GM12878 (cell line): ENCODE data around the gene RYR2. TPM values are rescaled to one million over a fixed set of nuclear protein-coding genes. Genes with fewer than 3 reads are reported as not detected.

Source experiments
- ATAC-seq: fragments of 200-7000 bp; cut with Tn5 transposase; 3 replicates; pipeline ENCODE4 v1.9.1; 2020; ENCODE audit warnings: mild to moderate bottlenecking, moderate library complexity
- BruUV-seq: library from RNA; stranded (reverse); fragments of 400-500 nt; replicated peaks from 2 replicates; lab custom pipeline; 2021; lab: Mats Ljungman, UMichigan
- CTCF ChIA-PET: fragments of 300-600 bp; sonication (Branson Sonifier 250); formaldehyde crosslinking; extraction: SDS; loops from one replicate; lab custom pipeline; 2021; ENCODE audit warnings: inconsistent platforms; lab: Yijun Ruan, JAX
- POLR2A ChIA-PET: fragments of 350-600 bp; formaldehyde crosslinking; extraction: SDS; loops from one replicate; lab custom pipeline; 2021; ENCODE audit warnings: inconsistent platforms; lab: Charles Lee
- RAD21 ChIA-PET: fragments of 300-600 bp; sonication (Branson Sonifier 250); formaldehyde crosslinking; loops from one replicate; lab custom pipeline; 2023; ENCODE audit warnings: antibody characterized with exemption; ENCODE audit not compliant: unreplicated experiment; lab: Charles Lee
- SMC1A ChIA-PET: fragments of 300-600 bp; sonication (Branson Sonifier 250); formaldehyde crosslinking; loops from one replicate; lab custom pipeline; 2023; ENCODE audit not compliant: unreplicated experiment, uncharacterized antibody; lab: Charles Lee
- DNase-seq: peaks from one replicate; pipeline ENCODE4 v3.0.0-alpha.2; 2011; ENCODE audit warnings: low read depth, low spot score
- FAIRE-seq: peaks from 3 replicates; lab custom pipeline; 2011; peaks lifted over from hg19 to GRCh38; lab: Jason Lieb, UNC
- H2AFZ ChIP-seq: 2 replicates; pipeline ENCODE4 v1.6.0; 2011; ENCODE audit warnings: low read depth, low read length, control low read depth; ENCODE audit not compliant: control insufficient read depth
- H3K27ac ChIP-seq: 2 replicates; pipeline ENCODE4 v1.5.1; 2011; ENCODE audit warnings: control low read depth; ENCODE audit not compliant: control insufficient read depth, insufficient read depth
- H3K27me3 ChIP-seq, 2 experiments: replicated peaks in 1 of 2; 2 replicates each; pipeline versions ENCODE4 v1.6.0 to v1.6.1; 2011; ENCODE audit warnings: low read length in 1 of 2; ENCODE audit not compliant: control insufficient read depth in 2 of 2, insufficient read depth in 2 of 2
- H3K36me3 ChIP-seq, 2 experiments: 2 replicates each; pipeline ENCODE4 v1.5.1; 2011; ENCODE audit warnings: low read length in 1 of 2; ENCODE audit not compliant: control insufficient read depth in 2 of 2, insufficient read depth in 2 of 2
- H3K4me1 ChIP-seq: 2 replicates; pipeline ENCODE4 v1.6.1; 2011; ENCODE audit warnings: mild to moderate bottlenecking, low read length, moderate library complexity, mixed read lengths; ENCODE audit not compliant: control insufficient read depth, insufficient read depth
- H3K4me2 ChIP-seq: 2 replicates; pipeline ENCODE4 v1.6.0; 2011; ENCODE audit warnings: control low read depth; ENCODE audit not compliant: control insufficient read depth, insufficient read depth
- H3K4me3 ChIP-seq: fragments of 200-600 bp; sonication (generic); 2 replicates; pipeline ENCODE4 v1.5.1; 2016
- H3K79me2 ChIP-seq: 2 replicates; pipeline ENCODE4 v1.6.0; 2011; ENCODE audit warnings: low read length; ENCODE audit not compliant: control insufficient read depth, insufficient read depth
- H3K9ac ChIP-seq: 2 replicates; pipeline ENCODE4 v1.8.0; 2011; ENCODE audit warnings: low read length, control low read depth, mixed read lengths; ENCODE audit not compliant: control insufficient read depth, insufficient read depth
- H3K9me3 ChIP-seq: replicated peaks from 3 replicates; pipeline ENCODE4 v1.5.1; 2011; ENCODE audit warnings: mild to moderate bottlenecking, low read length; ENCODE audit not compliant: control insufficient read depth, insufficient read depth
- H4K20me1 ChIP-seq: 2 replicates; pipeline ENCODE4 v1.6.0; 2011; ENCODE audit not compliant: control insufficient read depth, insufficient read depth
- ATF2 ChIP-seq: IDR thresholded peaks from 2 replicates; pipeline ENCODE4 v1.6.1; 2012; ENCODE audit warnings: low read length, inconsistent platforms
- BCLAF1 ChIP-seq: fragments of 450-650 bp; IDR thresholded peaks from 2 replicates; pipeline ENCODE4 v1.6.1; 2017; ENCODE audit warnings: antibody characterized with exemption, mild to moderate bottlenecking, moderate library complexity
- ELK1 ChIP-seq: IDR thresholded peaks from 2 replicates; pipeline ENCODE4 v1.6.1; 2012; ENCODE audit warnings: low read depth, low read length, improper control_type of control experiment
- MEF2A ChIP-seq: IDR thresholded peaks from 2 replicates; pipeline ENCODE4 v1.6.1; 2011; ENCODE audit warnings: low read depth, mild to moderate bottlenecking, low read length, moderate library complexity; ENCODE audit not compliant: insufficient read depth
- NBN ChIP-seq: fragments of 450-650 bp; IDR thresholded peaks from 2 replicates; pipeline ENCODE4 v1.6.1; 2016
- NFXL1 ChIP-seq: fragments of 450-650 bp; IDR thresholded peaks from 2 replicates; pipeline ENCODE4 v1.6.1; 2017; ENCODE audit warnings: antibody characterized with exemption, mild to moderate bottlenecking, borderline replicate concordance
- NRF1 ChIP-seq: conservative IDR thresholded peaks from 2 replicates; pipeline ENCODE4 v1.6.1; 2011; ENCODE audit warnings: mild to moderate bottlenecking, low read depth, low read length, improper control_type of control experiment
- SMC3 ChIP-seq: IDR thresholded peaks from 2 replicates; pipeline ENCODE4 v1.6.1; 2011; ENCODE audit warnings: low read length, improper control_type of control experiment, borderline replicate concordance
- YY1 ChIP-seq: IDR thresholded peaks from 2 replicates; pipeline ENCODE4 v1.6.1; 2011; ENCODE audit warnings: low read depth, mild to moderate bottlenecking, low read length
- ZBTB11 ChIP-seq: fragments of 450-650 bp; formaldehyde crosslinking; IDR thresholded peaks from 2 replicates; pipeline ENCODE4 v1.5.0; 2022; ENCODE audit warnings: mild to moderate bottlenecking, missing genetic modification characterization
- WGBS: methylation state at CpG from one replicate; pipeline ENCODE4 v1.1.6; 2016; ENCODE audit warnings: low lambda C conversion rate; ENCODE audit not compliant: insufficient replicate concordance, insufficient coverage; ENCODE audit errors: missing lambda C conversion rate; 5-methylcytosine and 5-hydroxymethylcytosine counted together
- in situ Hi-C: fragments of 300-500 bp; cut with MboI; formaldehyde crosslinking; loops from 9 replicates; pipeline ENCODE4 v1.14.3; 2018; ENCODE audit warnings: mixed read lengths
- intact Hi-C: fragments of 100-400 bp; cut with micrococcal nuclease; formaldehyde crosslinking; loops from one replicate; pipeline ENCODE4 v1.14.2; 2022; ENCODE audit not compliant: unreplicated experiment
- polyA plus RNA-seq, 11 experiments: library from polyadenylated mRNA; depleted of rRNA in 4 of 11; unstranded in 6 of 11; stranded (reverse) in 5 of 11; fragments of >200 nt; fragmentation: Nextera tagmentation in 4 of 11; fragmentation: Illumina TruSeq in 1 of 11; extraction: Ambion mirVana in 4 of 11; extraction: Trizol in 1 of 11; gene quantifications; 1 replicate in 1 of 11; 2 replicates in 10 of 11; pipeline versions ENCODE4 v1.2.1 to v1.2.3, GENCODE V29; 2011 to 2016; ENCODE audit warnings: inconsistent platforms in 2 of 11, missing spikeins in 2 of 11, low read depth in 1 of 11
- total RNA-seq, 4 experiments: library from RNA; depleted of rRNA in 3 of 4; stranded (reverse); fragments of >200 nt in 3 of 4; fragmentation: Illumina TruSeq in 1 of 4; extraction: Trizol in 1 of 4; gene quantifications; 2 replicates each; pipeline versions ENCODE4 v1.2.1 to v1.2.3, GENCODE V29; 2013 to 2021

RYR2 gene
- total and polyA plus RNA-seq, 10 of the 15 experiments (the other 5 are each of a cell fraction or from before 2014, with no cell fraction given), result 0.01 to 0.04 TPM; not detected in 8

GRCh38 chr1:237574536-237574935, 532.6 kb downstream of the RYR2 start:
- H3K79me2 ChIP-seq, result no peaks in the 10 kb centered on the region
- no peak overlapping the region for H2AFZ ChIP-seq
- SMC1A ChIA-PET, result no interaction called here
- FAIRE-seq, result no peak
- no TSS peak for BruUV-seq
- 2% methylated on average over 2 of the region's 2 CpGs for WGBS
- TF ChIP-seq BCLAF1, result no peak
- no peak for TF ChIP-seq YY1
- TF ChIP-seq MEF2A, result no peak
- no peak for TF ChIP-seq ZBTB11 (CRISPR knock-in tag)
- no peak for TF ChIP-seq NRF1
- TF ChIP-seq ATF2, result no peak
- TF ChIP-seq NFXL1, result no peak
- no peak for TF ChIP-seq NBN
- no peak for TF ChIP-seq ELK1
- no peak for TF ChIP-seq SMC3
- TF ChIP-seq, all 136 proteins: peak for 0
- in situ Hi-C loops, result no loop called here
- no peaks in the 10 kb centered on the region for H3K4me1 ChIP-seq
- H3K4me2 ChIP-seq, result no peak overlapping the region
- H3K9ac ChIP-seq, result no peak overlapping the region
- no peaks in the 10 kb centered on the region for H3K27me3 ChIP-seq
- DNase-seq (no peak), ATAC-seq (no peak)
- no peaks in the 10 kb centered on the region for H4K20me1 ChIP-seq
- H3K36me3 ChIP-seq, result no peaks in the 10 kb centered on the region
- ChIA-PET POLR2A (interaction anchor here (0.5 kb wide), 1 partner anchor 179 kb away, joined by 3 read pairs; no protein-coding TSS in a partner anchor), CTCF (interaction anchor here (0.8 kb wide), 1 partner anchor 13 kb away, joined by 3 read pairs; no protein-coding TSS in a partner anchor), RAD21 (interaction anchor here (1.0 kb wide), 1 partner anchor 15 kb away, joined by 3 read pairs; no protein-coding TSS in a partner anchor)
- no peaks in the 10 kb centered on the region for H3K9me3 ChIP-seq
- intact Hi-C loops, result no loop called here
- no peak overlapping the region for H3K27ac ChIP-seq
- no peak overlapping the region for H3K4me3 ChIP-seq
